Dermis blood vessel endothelial cell (primary cell): Measurements from ENCODE around the gene CCN5. TPM values are rescaled to one million over a fixed set of nuclear protein-coding genes. Genes with fewer than 3 reads are reported as not detected.
A peak's percentile ranks its signal among the peaks of the same experiment; 100 is the strongest.
"Not testable (repeated sequence)": the region's sequence is repeated elsewhere in the genome, so short reads cannot be mapped to it uniquely, and the experiment has no call there.

Experiments used
- DNase-seq: peaks from one replicate; pipeline ENCODE4 v3.0.0; 2010
- total RNA-seq: library from RNA; depleted of rRNA; stranded (reverse); fragments of >200 nt; gene quantifications from 2 replicates; pipeline ENCODE4 v1.2.3, GENCODE V29; 2014

Gene CCN5, protein sequence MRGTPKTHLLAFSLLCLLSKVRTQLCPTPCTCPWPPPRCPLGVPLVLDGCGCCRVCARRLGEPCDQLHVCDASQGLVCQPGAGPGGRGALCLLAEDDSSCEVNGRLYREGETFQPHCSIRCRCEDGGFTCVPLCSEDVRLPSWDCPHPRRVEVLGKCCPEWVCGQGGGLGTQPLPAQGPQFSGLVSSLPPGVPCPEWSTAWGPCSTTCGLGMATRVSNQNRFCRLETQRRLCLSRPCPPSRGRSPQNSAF
- total RNA-seq = not detected in 2 replicates

DNA sequence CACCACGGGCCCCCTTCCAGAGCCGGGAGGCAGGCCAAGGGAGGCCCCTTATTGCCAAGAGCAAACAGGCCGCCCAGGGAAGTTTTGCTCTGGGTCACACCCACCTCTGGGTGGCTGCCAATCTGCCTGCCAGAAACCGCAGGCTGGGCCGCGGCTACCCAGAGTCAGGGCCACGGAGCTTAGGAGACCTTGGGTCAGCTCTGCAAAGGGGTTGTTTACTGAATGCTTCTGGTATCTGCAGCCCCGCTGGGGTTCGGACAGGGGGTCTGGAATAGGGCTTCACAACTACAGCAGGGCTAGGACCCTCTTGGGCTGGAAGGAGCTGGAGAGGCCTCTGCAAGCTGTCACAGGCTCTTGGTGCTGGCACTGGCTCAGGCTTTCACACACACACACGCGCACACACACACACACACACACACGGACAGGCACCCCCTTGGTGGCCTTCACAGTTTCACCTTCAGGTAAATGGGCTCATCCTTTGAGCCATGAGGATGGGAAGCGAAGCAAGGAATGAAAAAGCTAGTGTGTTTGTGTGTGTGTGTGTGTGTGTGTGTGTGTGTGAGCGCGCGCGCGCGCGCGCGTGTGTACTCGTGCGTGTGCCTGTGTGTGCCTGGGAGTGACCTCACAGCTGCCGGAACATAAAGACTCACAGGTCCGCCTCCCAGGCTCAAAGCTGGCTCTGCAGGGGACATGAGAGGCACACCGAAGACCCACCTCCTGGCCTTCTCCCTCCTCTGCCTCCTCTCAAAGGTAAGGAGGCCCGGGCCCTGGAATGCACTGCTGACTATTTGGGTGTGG is at the start of gene CCN5:
CCN5 (plus strand) TSS at position 669 of the 798 bp plus-strand sequence; CDS start at position 691, 22 bp downstream.
- DNase-seq = peak; percentile 64

DNA sequence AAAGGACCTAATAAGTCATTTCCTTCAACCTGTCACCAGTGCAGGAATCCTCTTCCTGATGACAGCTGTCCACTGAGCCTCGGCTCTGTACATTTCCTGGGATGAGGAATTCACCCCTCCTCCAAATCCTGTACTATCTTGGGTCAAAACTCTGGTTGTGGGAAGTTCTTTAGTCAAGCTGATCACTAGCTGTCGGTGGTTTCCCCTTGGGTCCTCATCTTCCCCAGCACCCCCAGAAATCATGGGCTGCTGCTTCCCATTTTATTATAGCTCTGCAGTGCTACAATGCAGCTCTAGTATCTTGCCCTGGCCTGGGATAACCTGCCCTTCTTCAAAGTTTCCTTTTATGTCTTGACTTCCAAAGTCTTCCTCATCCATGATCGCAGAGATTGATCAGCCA is 49.1 kb upstream of the CCN5 start:
- DNase-seq = no peak

DNA sequence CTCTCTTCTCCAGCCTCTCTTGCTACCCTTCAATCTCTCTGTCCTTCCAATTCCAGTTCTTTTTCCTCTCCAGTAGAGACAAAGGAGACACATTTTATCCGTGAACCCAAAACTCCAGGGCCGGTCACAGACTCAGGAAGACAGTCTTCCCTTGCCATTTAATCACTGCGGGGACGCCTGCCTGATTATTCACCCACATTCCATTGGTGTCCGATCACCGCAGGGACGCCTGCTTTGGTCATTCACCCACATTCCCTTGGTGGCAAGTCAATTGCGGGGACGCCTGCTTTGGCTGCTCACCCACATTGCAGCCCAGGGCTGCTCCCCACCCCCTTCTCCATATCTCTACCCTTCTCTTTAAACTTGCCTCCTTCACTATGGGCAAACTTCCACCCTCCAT is 44.3 kb upstream of the CCN5 start:
- not testable (repeated sequence) for DNase-seq

DNA sequence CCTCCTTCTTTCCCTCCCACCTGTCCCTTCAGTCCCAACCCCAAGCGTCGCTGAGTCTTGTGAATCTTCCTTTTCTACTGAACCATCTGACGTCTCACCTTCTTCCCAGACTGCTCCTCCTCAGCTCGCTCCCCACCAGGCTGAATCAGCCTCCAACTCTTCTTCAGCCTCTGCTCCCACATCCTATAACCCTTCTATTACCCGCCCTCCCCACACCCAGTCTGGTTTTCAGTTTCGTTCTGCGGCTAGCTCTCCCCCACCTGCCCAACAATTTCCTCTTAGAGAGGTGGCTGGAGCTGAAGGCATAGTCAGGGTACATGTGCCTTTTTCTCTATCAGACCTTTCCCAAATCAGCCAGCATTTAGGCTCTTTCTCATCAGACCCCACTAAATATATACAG is 43.6 kb upstream of the CCN5 start:
- DNase-seq = not testable (repeated sequence)

DNA sequence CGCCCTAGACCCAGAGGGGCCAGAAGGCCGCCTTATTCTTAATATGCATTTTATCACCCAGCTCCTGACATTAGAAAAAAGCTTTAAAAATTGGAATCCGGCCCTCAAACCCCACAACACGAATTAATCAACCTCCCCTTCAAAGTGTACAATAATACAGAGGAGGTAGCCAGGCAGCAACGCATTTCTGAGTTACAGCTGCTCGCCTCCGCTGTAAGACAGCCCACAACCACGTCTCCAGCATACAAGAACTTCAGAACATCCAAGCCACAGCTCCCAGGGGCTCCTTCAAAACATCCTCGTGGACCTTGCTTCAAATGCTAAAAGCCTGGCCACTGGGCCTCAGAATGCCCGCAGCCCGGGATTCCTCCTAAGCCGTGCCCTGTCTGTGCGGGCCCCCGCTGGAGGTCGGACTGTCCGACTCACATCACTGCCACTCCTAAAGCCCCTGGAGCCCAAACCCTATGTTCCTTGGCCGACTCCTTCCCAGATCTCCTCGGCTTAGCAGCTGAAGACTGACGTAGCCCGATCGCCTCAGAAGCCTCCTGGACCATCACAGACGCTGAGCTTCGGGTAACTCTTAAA is 42.8 kb upstream of the CCN5 start:
- DNase-seq = not testable (repeated sequence)

DNA sequence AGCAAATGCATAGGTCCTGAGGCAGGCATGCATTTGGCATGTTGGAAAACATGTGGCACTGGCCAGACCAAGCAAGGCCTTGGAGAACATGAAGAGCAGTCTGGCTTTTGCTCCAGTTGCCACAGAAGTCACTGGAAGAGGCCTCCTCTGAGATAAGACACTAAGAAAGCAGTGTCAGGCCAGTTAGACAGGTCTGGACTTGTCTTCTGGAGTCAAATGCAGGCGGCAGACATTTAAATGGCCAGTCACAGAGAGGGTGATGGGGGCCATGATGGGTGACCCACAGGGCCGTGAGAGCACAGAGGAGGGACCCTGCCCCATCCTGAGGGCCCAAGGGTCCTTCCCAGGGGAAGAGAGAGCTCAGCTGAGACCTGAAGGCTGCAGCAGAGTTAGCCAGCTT is 36.9 kb upstream of the CCN5 start:
- DNase-seq = no peak

DNA sequence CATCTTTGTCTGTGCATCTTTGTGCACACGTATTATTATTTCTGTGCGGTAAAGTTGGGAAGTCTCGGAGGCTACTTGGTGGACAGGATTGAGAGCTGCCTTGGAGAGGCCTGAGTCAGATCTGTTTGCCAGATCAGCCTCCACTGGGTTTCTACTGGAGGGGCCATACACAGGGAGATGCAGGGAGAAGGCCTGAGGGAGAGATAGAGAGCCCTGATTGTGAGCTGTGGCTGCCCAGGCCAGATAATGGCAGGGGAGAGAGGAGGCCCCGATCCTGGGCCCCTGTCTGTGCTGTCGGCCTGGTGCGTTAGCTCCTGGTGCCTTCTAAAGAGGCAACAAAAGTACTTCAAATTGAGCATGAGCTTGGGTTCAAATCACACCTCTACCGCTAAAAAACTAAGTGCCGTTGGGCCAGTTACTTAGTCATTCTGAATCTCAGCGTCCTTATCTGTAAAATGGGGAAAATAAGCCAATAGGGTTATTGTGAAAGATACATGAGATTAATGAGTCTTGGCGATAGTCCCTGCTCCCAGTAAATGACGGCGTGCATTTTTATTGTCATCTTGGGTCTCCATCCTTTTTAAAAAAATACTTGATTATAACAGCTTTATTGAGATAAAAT is 36.1 kb upstream of the CCN5 start:
- no peak for DNase-seq

DNA sequence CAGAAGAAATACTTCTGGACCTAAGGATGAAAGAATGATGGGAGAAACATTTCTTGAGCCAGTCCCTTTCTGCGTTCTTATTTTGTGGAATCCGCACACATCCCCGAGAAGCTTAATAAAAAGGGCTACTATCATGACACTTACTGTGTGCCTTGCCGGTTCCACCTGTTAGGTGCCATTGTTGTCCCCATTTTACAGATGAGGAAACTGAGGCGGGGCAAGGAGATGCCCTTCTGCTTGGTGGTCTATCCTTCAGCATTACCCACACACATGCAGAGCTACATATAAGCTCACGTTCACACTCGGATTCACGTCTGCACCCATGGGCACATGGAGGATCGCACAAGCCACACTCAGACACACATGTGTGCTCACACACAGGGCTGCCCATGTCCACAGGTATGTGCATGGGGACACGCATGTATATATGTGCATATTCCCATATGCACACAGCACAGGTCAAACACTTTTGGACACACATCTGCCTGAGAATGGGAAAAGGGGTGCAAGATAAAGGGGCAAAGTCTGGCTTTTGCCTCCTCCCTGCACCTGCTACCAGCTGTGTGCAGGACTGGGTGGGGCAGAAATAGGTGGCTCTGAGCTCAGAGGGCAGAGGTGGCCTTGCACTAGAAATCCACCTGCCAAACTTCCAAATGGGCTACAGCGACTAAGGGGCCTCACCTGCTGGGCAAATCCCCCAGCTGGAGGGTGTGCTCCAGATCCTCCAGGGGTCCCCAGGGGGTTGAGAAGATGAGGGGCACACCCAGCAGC is 33.2 kb upstream of the CCN5 start:
- DNase-seq = no peak

DNA sequence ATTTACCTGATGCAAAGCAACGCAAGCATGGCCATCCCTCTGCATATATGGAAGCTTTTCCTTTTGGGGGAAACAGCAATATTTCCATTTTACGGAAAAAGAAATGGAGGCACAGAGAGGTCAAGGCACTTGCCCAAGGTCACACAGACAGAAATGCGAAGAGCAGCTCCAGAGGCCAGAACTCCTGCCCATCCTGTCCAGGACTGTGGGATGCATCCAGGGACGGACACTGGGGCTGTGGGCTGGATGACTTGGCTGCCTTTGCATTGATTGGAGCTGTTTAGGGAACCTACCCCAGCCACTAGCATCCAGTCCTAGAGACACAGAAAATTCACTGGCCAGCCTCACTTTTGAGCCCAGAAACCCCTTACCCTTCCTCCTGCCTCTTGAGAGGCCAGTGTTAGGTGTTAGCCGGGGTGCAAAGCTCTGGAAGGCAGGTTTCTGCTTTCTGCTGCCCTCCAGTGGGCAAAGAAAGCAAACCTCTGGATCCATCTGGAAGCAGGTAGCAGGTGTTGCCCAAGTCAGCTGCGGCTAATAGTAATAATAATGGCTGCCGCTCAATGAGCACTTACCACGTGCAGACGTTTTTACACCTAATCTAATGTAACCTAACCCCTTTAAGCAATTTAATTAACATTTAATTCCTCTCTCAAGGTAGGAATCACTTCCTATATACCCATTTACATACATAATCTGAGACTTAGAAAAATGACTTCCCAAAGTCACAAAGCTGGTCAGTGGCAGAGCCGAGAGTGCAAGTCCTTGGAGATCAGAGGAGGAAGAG is 31.7 kb upstream of the CCN5 start:
- DNase-seq = peak; percentile 66

DNA sequence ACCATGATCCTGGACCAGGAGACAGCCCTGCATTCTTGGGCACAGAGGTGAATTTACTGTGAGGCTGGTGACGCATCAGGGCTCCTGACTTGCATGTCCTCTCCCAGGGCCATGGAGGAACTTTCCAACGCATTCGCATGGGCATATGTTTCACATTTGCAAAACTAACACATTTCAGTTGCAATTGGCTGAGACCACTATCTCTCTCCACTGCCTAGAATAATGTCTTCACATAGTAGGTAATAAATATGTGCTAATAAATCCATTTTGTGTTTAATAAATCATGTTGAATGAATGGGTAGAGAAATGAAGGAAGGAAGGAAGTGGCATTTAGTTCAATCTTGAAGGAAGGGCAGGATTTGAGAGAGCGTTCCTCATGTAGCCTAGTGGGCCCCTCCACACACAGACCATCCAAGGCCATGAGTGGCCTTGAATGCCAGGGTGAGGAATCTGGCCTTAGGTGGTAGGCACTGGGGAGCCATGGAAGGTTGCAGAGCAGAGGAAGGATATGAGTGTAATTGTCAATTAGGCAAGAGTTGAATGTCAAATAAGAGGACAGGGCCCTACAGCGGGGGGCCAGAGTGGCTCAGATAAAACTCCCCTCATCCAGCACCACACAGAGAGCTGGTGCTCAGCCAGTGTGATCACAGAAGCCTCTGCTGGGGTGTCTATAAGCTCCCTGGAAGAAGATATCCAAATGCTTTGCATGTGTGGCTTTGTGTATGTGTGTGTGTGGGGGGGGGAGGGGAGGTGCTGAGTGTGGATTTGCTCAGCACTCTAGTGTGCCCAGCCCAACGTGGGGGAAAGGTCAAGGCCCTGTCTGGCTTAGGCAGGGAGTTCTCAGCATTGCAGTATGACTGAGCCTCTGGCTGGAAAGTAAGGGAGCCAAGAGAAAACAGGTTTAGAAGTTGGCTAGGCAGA is 30.9 kb upstream of the CCN5 start:
- DNase-seq = no peak

DNA sequence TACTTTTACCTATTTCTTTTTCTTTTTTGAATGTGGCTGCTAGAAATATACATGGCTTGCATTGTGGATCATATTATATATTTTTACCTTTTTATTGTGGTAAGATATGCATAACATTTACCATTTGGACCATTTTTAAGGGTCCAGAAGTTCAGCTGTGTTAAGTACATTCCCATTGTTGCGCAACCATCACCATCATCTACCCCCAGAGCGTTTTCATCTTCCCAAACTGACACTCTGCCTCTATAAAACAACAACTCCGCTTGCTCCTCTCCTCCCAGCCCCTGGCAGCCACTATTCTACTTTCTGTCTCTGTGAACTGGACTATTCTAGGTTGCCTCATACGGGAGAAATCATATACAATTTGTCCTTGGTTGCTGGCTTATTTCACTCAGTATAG is 28.2 kb upstream of the CCN5 start:
- DNase-seq = no peak

DNA sequence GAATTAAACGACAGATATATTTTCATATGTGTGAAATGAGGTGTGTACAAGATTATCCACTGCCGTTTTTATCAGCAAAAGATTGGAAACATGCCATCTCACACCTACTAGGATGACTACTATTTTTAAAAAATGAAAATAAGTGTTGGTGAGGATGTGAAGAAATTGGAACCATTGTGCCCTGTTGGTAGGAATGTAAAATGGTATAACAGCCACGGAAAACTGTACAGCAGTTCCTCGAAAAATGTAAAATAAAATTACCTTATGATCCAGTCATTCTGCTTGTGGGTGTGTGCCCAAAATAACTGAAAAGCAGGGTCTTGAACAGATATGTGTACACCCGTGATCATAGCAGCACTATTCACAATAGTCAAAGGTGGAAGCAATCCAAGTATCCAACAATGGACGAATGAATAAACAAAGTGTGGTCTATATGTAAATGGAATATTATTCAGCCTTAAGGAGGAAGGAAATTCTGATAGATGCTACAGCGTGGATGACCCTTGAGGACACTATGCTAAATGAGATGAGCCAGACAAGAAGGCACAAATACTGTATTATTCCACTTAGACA is 27.0 kb upstream of the CCN5 start:
- DNase-seq = peak; percentile 77

DNA sequence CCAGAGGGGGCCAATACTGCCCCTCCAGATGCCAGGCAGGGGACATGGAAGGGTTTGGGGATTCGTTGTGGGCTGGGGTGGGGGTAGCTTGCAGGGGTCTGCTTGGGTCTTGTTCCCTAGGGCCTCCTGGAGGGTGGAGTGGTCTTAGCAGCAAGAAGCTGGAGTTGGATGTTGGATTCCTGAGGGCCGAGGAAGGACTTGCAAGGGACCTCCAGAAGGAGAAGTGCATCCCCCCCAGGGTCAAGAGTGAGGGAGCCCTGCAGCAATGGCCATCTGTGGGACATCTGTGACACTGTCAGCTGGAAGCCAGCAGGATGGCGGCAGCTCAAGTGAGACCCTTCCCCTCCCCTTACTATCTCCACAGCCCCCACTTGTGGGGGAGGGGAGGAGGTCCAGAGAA is 25.4 kb upstream of the CCN5 start:
- no peak for DNase-seq

DNA sequence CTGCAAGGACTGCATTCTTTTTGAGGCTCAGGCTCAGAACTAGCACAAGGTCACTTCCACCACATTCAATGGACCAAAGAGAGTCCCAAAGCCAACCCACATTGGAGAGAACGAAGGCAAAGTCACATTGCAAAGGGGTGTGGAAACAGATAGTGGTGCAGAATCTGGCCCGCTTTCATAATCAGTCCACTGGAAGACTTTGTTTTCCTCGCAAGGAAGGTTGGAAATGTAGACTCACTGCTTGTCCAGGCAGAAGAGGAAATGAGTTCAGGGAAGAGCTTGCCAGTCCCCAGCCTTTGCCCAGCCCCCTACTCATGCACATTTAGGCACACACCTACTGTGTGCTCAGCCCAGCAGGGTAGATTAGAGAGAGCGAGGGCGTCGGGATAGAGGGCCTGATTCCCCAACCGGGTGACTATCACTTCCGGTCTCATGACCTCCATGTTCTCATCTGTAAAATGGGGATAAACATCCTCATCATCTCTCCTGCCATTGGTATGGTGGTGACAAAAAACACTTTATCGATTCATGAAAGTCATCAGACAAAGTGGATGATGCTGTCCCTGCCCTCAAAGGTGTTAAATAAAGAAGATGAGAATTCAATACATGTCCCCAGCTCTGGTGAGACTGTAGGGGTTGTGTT is 24.3 kb upstream of the CCN5 start:
- DNase-seq = peak; percentile 26

DNA sequence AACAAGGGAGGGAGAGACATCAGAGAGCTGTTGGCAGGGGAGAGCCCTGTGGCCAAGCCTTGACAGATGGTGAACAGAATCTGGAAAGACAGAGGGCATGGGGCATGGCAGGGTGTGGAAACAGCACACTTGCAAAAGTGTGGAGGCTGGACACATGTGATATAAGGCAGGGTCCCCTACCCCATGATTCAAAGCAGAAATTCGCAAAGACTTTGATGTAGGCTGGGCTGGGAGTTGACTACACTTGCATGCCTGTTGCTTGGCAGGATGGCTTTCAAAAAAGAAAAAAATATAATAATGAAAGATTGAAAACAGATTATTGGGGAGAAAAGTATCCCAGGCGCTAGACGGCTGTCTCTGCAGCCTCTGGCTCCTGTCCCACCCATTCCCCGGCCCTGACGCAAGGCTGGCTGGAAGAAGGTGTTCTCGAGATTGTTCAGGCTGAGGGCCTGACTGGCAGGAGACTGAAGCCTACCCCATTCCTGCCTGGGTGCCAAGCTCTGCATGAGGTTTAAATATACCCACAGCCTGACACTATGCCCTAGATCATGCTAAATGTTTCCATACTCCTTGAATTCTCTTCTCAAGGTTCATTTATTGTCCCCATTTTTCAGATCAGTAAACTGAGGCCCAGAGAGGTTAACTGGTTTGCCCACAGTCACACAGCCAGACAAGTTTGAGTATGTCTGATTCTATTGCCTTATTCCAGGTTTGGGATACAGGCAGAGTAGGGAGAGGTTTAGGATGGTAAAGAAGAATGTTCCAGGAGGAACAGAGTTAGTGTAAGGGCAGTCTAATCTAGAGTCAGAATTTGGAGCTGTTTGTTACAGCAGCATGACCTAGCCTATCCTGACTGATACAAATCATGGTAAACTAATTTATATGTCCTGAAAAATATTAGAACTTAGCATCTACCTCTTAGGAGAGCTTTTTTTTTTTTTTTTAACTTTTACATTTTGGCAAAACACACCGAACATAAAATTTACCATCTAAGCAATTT is 23.4 kb upstream of the CCN5 start:
- DNase-seq = no peak

DNA sequence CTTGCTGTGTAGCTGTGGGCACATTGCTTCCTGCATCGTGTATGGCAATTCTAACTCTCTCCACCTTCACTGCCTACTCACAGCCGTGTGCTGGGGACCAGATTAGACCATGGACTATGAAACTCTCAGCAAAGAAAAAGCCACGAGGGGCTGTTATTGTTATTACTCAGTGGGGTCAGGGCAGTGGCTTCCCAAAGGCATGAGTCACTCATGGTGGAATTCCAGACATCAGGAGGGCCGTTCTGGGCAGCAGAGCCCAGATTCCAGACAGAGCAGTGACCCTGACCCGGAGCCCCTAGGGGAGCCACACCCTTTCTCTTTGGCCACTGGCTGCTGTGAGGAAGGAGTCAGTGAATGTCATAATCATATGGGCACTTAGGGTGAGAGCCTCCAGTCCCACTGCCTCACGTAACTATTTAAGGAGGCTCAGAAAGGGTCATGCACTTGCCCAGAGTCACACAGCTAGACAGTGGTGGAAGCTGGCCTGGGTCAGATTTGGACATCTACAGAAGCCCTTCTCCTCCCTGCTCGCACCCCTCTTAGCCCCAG is 22.2 kb upstream of the CCN5 start:
- DNase-seq = peak; percentile 96

DNA sequence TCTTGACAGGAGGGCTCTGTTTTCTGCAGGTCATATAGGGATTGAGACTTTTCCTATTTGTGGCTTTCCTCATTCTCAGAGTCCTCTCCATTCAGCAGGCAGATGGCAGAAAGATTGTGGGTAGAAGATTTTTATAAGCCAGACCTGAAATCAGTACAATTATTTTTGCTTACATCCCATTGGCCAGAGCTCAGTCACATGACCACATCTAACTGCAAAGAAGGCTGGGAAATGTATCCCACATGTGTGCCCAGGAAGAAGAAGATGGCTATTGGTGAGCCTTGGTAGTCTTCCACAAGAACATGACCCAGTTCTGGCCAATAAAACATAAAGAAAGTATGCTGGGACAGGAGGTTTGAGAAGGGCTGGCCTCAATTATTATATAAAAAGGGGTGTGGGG is 21.5 kb upstream of the CCN5 start:
- no peak for DNase-seq

DNA sequence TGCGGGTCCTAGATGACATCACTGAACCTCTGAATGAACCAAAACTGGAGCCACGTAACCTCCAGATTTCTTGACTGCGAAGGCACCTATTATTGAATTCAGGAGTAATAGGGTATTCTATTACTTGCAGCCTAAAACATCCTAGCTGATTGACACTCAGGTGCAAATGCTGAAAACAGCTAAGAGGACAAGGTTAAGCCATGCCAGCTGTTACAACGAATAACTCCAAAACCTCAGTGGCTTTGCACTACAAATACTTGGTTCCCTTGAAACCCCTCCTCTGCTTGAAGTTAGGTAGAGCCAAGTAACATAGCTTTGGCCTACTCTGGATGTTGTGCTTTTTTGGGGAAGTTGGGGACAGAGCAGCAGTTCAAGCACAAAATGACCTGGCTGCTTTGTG is 21.0 kb upstream of the CCN5 start:
- no peak for DNase-seq
